ENCODE measurements around the gene SUGCT. TPM values are rescaled to one million over a fixed set of nuclear protein-coding genes. Genes with fewer than 3 reads are reported as not detected.

The SUGCT gene
- total RNA-seq, 4 donors from 2014 or later, result 7.8 to 15.0 (median 12.8) TPM

DNA sequence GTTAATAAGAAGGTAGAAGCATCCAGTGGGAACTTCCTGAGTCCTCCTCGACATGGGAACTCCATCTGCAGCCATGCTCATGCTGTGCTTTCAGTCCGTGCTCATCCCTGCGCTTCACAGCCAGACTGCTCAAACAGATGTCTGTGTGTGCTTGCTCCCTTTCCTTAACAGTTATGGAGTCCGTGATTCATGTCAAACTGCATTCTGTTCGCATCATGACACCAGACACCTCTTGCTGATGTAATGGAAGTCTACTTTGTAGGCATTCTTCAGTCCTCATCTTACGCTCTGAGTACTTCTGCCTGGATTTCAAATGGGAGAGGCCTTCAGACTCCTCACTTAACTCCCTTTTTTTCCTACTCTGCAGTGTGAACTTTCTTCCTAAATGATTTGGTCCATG is 304.9 kb downstream of the SUGCT start:
- DNase-seq (ENCODE audit: extremely low spot score), result no peak
- WGBS, result 96% methylated on average over 6 of the region's 6 CpGs
- H3K27me3 ChIP-seq, result no peaks in the 10 kb centered on the region
- intact Hi-C loops (cut with DNase I), result no loop called here
- TF ChIP-seq, protein P1, sequence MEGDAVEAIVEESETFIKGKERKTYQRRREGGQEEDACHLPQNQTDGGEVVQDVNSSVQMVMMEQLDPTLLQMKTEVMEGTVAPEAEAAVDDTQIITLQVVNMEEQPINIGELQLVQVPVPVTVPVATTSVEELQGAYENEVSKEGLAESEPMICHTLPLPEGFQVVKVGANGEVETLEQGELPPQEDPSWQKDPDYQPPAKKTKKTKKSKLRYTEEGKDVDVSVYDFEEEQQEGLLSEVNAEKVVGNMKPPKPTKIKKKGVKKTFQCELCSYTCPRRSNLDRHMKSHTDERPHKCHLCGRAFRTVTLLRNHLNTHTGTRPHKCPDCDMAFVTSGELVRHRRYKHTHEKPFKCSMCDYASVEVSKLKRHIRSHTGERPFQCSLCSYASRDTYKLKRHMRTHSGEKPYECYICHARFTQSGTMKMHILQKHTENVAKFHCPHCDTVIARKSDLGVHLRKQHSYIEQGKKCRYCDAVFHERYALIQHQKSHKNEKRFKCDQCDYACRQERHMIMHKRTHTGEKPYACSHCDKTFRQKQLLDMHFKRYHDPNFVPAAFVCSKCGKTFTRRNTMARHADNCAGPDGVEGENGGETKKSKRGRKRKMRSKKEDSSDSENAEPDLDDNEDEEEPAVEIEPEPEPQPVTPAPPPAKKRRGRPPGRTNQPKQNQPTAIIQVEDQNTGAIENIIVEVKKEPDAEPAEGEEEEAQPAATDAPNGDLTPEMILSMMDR (IDR thresholded peaks at IDR 0.05), result no peak
- TF ChIP-seq EP300 (IDR thresholded peaks at IDR 0.05), result no peak
- TF ChIP-seq POLR2A (IDR thresholded peaks at IDR 0.05; ENCODE audit: low read depth), result no peak
- no peak for TF ChIP-seq POLR2AphosphoS5 (IDR thresholded peaks at IDR 0.05)
- no peaks in the 10 kb centered on the region for H3K36me3 ChIP-seq
- H3K27ac ChIP-seq (replicated peaks in 1 of 4), result no peak overlapping the region
- peaks cover 0 to 9% (median 3%) of the 10 kb centered on the region in 4 donors for H3K9me3 ChIP-seq
- H3K4me3 ChIP-seq, result no peak overlapping the region
- H3K4me1 ChIP-seq, result peaks cover 0 to 22% (median 9%) of the 10 kb centered on the region in 4 donors

DNA sequence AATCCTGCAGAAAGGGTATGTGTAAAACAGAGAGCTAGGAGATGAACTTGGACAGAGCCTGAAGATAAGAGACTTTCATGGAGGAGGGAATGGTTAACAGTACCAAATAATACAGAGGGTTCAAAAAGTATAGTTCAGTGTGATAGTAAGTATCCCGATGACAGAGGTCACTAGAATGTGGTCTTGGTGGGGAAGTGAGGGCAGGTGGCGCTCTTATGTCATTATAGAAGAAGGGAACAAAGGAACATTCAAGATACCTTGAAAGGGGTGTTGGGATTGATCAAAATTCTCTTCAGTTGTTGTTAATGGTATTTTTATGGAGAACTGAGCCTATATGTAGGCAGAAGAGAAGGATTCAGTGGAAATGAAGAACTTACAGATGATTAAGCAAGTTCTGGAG is 312.5 kb downstream of the SUGCT start:
- DNase-seq (ENCODE audit: extremely low spot score), result no peak
- H3K4me3 ChIP-seq, result no peak overlapping the region
- 87% methylated on average over 2 of the region's 2 CpGs for WGBS
- no peaks in the 10 kb centered on the region for H3K9me3 ChIP-seq
- TF ChIP-seq EP300 (IDR thresholded peaks at IDR 0.05) (no peak), POLR2A (IDR thresholded peaks at IDR 0.05; ENCODE audit: low read depth) (no peak), POLR2AphosphoS5 (IDR thresholded peaks at IDR 0.05) (no peak)
- TF ChIP-seq, protein P1 (IDR thresholded peaks at IDR 0.05), result no peak
- peaks cover 0 to 12% (median 5%) of the 10 kb centered on the region in 4 donors for H3K4me1 ChIP-seq
- H3K27ac ChIP-seq (replicated peaks in 1 of 4), result no peak overlapping the region
- no peaks in the 10 kb centered on the region for H3K27me3 ChIP-seq
- no peaks in the 10 kb centered on the region for H3K36me3 ChIP-seq
- intact Hi-C loops (cut with DNase I), result no loop called here

DNA sequence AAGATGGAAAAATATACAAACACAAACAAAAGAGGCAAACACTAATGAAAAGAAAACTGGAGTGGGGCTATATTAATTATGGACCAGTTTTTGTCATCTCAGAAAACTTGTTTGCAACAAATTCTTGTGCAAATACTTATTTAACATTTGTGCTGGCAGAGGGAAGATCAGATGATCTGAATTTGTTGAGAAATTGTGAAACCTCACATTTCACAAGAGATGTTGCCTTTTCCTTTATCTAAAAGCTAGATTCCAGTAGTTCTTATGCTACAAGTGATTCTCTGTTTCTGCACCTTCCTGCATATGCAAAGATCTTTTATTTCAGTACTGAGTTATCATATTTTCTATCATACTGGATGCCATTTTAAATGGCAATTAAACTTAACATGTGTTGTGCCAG is 320.7 kb downstream of the SUGCT start:
- no peaks in the 10 kb centered on the region for H3K27me3 ChIP-seq
- H3K36me3 ChIP-seq, result no peaks in the 10 kb centered on the region
- H3K4me3 ChIP-seq, result no peak overlapping the region
- intact Hi-C loops (cut with DNase I), result no loop called here
- TF ChIP-seq EP300 (IDR thresholded peaks at IDR 0.05), result no peak
- H3K4me1 ChIP-seq, result no peaks in the 10 kb centered on the region
- no peak overlapping the region for H3K27ac ChIP-seq (replicated peaks in 1 of 4)
- no peaks in the 10 kb centered on the region for H3K9me3 ChIP-seq
- DNase-seq (ENCODE audit: extremely low spot score), result no peak

DNA sequence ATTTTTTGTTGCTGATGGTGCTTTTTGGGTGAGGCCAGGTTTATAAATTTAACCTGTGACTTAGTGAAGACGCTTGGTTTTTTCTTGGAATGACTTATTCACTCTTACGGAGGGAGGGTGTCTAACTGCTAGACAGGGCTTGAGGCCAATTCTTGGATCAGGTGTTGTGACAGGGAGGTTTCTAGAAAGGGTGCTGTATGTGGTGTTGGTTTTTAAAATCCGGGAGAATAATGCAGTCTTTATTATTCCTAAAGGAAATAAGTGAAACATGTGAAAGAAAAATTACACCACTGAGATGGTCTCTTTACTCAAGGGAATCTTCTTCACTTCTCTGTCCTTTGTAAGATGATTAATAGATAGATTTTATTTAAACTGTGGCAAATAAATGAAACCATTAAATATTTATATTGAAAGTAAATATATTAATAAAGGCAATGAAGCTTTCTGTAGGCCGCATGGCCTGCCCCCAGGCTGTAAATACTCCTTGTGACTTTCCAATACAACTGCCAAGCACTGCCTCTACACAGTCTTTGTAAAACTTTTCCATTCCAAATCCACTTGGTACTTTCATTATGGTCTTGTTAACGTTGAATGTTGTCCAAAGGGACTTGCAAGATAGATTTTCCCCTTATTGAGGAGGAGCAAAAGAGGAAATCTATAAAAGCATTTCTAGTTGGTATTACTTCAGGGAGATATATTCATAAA is 323.1 kb downstream of the SUGCT start:
- intact Hi-C loops (cut with DNase I), result no loop called here
- 60% methylated on average over 5 of the region's 5 CpGs for WGBS
- Histone ChIP-seq H3K4me3 (no peak overlapping the region), H3K27ac (replicated peaks in 1 of 4) (no peak overlapping the region), H3K36me3 (no peaks in the 10 kb centered on the region), H3K27me3 (no peaks in the 10 kb centered on the region), H3K4me1 (peaks cover 0 to 5% (median 0%) of the 10 kb centered on the region in 4 donors), H3K9me3 (no peaks in the 10 kb centered on the region)
- TF ChIP-seq POLR2A (IDR thresholded peaks at IDR 0.05; ENCODE audit: low read depth), result no peak
- TF ChIP-seq POLR2AphosphoS5 (IDR thresholded peaks at IDR 0.05), result no peak
- TF ChIP-seq, protein P1 (IDR thresholded peaks at IDR 0.05), result no peak
- no peak for TF ChIP-seq EP300 (IDR thresholded peaks at IDR 0.05)
- DNase-seq (ENCODE audit: extremely low spot score), result no peak

DNA sequence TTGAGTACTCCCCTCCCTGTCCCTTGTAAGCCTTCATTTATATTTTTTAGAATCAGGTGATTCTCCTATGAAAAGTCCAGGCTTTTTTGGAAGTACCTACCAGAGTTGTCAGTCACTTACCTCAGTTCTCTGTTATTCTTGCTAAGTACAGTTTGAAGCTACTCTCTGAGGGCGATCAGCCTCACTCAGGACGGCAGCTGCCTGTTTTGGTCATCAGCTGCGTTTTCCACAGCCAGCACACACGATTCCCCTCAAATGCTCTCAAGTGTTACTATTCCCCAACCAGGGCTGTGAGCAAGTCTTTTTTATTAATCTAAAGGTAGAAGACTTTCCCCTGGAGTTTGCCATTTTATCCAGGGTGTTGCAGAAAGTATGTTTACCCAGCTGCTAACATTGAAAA is 328.6 kb downstream of the SUGCT start:
- 55% methylated on average over 4 of the region's 4 CpGs for WGBS

More for the DNA sequence above, 328.6 kb downstream of the SUGCT start:
- no peak overlapping the region for H3K27ac ChIP-seq (replicated peaks in 1 of 4)
- TF ChIP-seq EP300 (IDR thresholded peaks at IDR 0.05) (no peak), POLR2AphosphoS5 (IDR thresholded peaks at IDR 0.05) (no peak), POLR2A (IDR thresholded peaks at IDR 0.05; ENCODE audit: low read depth) (no peak)
- TF ChIP-seq, protein P1 (IDR thresholded peaks at IDR 0.05), result no peak
- H3K9me3 ChIP-seq, result no peaks in the 10 kb centered on the region
- DNase-seq (ENCODE audit: extremely low spot score), result no peak
- H3K36me3 ChIP-seq, result no peaks in the 10 kb centered on the region
- H3K27me3 ChIP-seq, result no peaks in the 10 kb centered on the region
- H3K4me1 ChIP-seq, result peaks cover 0 to 6% (median 0%) of the 10 kb centered on the region in 4 donors
- no peak overlapping the region for H3K4me3 ChIP-seq
- intact Hi-C loops (cut with DNase I), result no loop called here

All from esophagus muscularis mucosa (tissue), 4 donors.